Colon (tissue), 2 donors: ENCODE results near the gene ABLIM2.

ENCODE experiments used
- FAIRE-seq: peaks from 2 replicates; lab custom pipeline; 2012; peaks lifted over from hg19 to GRCh38; lab: Jason Lieb, UNC
- donor health status: control.
- donor health status: control.

Gene ABLIM2

GRCh38 chr4:8102831-8103230 lies 55.8 kb downstream of the ABLIM2 start:
- FAIRE-seq = no peak

DNA sequence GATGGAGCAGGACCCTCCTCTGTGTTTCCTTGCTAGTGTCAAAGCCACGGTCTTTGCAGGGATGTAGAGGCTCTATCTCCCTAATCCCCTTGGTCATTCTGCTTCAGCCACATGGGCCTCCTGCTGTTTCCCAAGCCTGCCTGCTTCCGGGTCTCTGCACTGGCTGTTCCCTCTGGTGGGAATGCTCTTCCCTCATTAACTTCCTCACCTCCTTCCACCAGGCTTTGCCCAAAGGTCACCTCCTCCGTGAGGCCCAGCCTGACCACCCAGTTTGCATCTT lies 56.6 kb downstream of the ABLIM2 start:
- no peak for FAIRE-seq

GRCh38 chr4:8101213-8102075 lies 57.2 kb downstream of the ABLIM2 start:
- FAIRE-seq = no peak

GRCh38 chr4:8099981-8100464 lies 58.6 kb downstream of the ABLIM2 start:
- FAIRE-seq = no peak

DNA sequence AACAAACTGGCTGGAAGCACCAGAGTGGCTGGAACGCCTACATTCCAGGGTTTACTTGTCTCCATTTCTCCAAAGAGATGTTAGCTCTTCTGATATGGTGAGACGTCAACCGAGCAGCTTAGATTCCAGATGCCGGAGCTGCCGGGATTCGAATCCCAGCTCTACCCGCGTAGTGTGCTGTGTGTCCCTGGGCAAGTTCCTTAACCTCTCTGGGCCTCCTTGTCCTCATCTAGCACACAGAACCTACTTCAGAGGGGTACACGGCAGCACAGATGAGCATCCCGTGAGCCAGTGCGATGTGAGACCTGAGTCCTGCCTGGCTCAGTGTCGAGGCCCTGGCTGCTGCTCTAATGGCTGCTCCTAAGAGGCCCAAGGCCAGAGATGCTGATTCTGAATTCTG lies 60.1 kb downstream of the ABLIM2 start:
- FAIRE-seq = no peak

- no peak for FAIRE-seq
Measured at GRCh38 chr4:8097721-8098345, 60.8 kb downstream of the ABLIM2 start.

- FAIRE-seq = no peak
Measured at GRCh38 chr4:8097141-8097541, 61.5 kb downstream of the ABLIM2 start.

- no peak for FAIRE-seq
Measured at GRCh38 chr4:8096690-8097061, 61.9 kb downstream of the ABLIM2 start.

GRCh38 chr4:8095956-8096689 lies 62.5 kb downstream of the ABLIM2 start:
- no peak for FAIRE-seq

DNA sequence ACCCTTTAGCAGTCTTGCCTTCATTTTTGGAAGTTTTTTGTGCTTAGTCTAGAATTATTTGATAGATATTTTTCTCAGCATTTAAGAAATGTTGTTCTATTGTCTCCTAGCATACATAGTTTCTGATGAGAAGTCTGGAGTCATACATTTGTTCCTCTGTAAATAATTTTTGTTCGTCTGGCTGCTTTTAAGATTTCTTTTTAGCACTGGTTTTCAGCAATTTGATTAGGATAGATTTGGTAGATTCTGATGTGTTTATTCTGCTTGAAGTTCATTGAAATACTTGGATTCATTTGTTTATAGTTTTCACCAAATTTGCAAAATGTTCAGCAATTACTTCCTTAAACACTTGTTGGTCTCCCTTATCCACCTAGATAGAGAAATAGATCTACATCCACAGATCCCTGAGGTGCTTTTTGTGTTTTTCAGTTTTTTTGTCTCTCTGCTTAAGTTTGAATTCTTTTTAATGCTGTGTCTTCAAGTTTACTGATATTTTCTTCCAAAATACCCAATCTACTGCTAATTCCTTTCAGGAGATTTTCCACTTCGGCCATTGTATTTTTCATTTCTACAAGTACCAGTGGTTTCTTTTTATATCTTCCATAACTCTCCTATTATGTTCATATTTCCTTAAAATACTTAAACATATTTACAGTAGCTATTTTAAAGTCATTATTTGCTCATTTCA lies 64.9 kb downstream of the ABLIM2 start:
- FAIRE-seq = no peak

GRCh38 chr4:8092282-8092681 lies 66.3 kb downstream of the ABLIM2 start:
- no peak for FAIRE-seq

- FAIRE-seq = no peak
Measured at GRCh38 chr4:8090744-8091301, 67.8 kb downstream of the ABLIM2 start.

DNA sequence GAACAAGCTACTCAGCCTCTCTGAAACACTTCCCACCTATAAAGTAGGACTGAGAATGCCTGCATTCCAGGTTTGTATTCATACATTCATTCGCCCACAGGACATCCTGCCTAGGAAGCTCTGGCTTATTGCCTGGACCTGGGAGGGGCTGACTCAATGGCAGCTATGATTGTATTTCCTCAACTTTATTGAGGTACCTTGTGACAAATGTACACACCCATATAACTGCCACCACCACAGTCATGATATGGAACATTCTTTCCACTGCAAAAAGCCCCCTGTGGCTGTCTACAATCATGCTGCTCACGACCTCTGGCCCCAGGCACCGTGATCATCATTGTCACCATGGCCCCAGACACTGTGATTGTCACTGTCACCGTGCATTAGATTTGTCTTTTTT lies 68.3 kb downstream of the ABLIM2 start:
- no peak for FAIRE-seq

GRCh38 chr4:8089862-8090261 lies 68.8 kb downstream of the ABLIM2 start:
- no peak for FAIRE-seq

GRCh38 chr4:8088966-8089491 lies 69.6 kb downstream of the ABLIM2 start:
- FAIRE-seq = no peak

DNA sequence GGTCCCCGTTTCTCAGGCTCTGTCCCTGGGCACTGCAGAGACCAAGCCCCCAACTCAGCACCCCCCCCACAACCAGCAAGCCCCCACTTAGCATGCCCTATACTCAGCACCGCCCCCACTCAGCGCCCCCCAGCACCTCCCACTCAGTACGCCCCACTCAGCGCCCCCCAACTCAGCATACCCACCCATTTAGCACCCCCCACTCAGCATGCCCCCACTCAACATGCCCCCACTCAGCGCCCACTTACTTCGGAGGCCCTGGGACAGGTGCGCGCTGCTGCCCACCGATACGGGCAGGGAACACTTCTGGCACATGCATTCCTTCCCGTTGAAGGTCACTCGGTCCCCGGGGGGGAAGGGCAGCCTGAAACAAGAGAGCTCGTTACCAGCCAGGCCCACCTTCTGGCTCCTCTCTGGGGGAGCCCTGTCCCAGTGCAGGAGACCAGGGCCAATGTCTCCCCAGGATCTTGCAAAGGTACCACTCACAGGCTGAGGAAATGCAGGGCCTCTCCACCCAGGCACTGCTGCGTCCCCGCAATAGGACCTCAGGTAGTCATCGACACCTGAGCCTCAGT lies 70.6 kb downstream of the ABLIM2 start:
- FAIRE-seq = no peak

GRCh38 chr4:8086783-8087445 lies 71.7 kb downstream of the ABLIM2 start:
- no peak for FAIRE-seq

DNA sequence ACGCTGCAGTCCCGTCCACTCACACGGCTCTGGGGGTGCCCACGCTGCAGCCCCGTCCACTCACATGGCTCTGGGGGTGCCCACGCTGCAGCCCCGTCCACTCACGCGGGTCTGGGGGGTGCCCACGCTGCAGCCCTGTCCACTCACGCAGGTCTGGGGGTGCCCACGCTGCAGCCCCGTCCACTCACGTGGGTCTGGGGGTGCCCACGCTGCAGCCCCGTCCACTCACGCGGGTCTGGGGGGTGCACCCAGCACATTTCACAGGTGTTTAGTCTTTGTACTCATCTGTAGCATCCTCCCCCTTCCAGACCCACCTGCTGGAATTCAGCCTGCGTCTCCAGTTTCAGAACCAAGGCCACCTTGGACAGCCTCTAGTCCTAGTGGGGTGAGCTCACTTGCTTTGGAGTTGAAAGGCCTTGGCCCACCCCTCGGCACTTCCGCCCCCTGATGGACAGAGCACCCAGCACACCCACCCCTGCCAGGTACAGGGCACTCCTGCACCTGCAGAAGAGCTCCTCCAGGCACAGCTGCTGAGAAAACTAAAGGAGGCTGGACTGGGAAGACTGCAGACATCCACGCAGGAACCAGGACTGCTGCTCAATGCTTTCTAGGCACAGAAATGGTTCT lies 73.0 kb downstream of the ABLIM2 start:
- FAIRE-seq = no peak

DNA sequence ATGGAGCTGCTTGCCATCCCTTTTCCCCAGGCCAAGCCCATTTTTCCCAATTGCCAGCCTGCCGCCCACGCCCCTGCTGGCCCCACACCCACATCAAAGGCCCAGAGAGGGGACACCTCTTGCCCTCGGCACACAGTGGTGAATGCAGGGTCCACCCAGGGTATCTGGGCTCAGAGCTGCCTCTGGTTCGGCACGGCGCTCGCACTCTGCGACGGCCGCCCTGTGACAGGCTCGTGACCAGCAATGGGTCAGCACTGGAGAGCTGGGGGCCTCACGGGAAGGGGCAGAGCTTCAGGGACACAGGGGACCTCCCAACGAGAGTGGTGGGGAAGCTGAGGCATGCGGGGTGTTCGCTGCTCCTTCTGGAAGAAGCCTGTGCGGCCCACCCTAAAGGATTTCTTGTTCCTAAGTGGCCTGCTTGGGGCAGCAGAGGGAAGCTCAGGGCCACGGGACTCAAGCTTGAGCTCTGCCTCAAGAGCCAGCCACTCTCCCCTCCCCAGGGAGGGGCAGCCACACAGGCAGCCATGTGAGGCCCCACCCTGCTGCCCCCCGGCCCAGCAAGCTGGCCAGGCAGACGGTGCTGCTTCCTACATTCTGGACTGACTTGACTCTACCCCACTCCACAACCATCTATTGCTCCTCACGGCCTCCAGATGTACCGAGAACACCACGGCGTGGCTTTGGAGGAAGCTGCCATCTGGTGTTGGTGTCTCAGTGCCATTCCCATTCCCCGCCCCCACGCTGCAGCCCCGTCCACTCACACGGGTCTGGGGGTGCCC lies 73.7 kb downstream of the ABLIM2 start:
- no peak for FAIRE-seq
